ENCODE data around the gene SNAPC4.

Gene SNAPC4

DNA sequence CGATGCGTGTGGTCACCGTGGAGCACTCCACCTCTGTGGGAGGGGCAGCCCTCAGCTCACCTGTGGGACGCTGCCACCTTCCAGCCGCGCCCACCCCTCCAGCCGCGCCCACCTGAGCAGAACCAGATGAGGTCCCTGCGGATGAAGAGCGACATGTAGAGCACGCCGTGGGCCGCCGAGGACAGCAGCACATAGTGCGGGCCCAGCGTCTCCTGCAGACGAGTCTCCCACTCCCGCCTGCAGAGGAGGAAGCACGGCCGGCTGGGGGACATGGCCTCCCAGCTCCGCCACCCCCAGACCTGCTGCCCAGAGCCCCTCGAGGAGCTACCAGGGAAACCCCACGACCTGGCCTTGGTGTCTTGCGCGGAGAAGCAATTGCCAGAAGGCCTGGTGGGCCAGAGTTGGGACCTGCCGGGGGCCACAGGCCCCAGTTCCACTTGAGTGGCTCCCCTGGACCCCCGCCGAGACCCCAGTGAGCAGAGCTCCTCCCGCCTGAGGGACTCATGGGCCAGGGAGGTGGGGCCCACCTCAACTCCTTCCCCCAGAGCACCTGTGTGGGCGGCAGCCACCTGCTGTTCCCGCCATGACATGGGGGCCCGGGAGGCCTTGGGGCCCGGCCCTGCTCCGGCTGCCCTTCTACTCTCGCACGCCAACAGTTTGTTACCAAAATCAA lies 33.2 kb upstream of the SNAPC4 start:
- DNase-seq (ENCODE audit: extremely low read depth, low read depth): no peak
- no peak overlapping the region for H3K4me3 ChIP-seq (replicated peaks; ENCODE audit: low read depth, low read length)
- TF ChIP-seq, protein P1, sequence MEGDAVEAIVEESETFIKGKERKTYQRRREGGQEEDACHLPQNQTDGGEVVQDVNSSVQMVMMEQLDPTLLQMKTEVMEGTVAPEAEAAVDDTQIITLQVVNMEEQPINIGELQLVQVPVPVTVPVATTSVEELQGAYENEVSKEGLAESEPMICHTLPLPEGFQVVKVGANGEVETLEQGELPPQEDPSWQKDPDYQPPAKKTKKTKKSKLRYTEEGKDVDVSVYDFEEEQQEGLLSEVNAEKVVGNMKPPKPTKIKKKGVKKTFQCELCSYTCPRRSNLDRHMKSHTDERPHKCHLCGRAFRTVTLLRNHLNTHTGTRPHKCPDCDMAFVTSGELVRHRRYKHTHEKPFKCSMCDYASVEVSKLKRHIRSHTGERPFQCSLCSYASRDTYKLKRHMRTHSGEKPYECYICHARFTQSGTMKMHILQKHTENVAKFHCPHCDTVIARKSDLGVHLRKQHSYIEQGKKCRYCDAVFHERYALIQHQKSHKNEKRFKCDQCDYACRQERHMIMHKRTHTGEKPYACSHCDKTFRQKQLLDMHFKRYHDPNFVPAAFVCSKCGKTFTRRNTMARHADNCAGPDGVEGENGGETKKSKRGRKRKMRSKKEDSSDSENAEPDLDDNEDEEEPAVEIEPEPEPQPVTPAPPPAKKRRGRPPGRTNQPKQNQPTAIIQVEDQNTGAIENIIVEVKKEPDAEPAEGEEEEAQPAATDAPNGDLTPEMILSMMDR (IDR thresholded peaks at IDR 0.05; ENCODE audit: low read depth, low read length, missing control alignments): no peak

DNA sequence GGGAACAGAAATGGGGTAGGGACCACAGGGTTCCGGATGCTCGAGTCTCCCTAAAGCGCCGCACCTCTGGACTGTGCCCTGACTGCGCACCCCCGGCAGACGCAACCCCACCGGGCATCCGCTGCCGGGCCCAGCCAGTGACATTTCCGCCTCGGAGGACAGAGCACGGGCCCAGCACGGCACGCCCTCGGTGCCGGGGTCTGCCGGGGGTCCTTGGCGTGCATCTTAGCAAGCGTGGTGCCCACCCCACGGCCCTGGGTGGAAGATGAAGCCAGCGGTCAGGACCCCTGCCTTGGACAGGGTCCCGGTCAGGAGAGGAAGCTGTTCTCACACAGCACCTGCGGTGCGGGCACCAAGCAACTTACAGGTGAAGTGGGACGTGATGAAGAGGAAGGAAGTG lies 32.6 kb upstream of the SNAPC4 start:
- TF ChIP-seq, protein P1 (IDR thresholded peaks at IDR 0.05; ENCODE audit: low read depth, low read length, missing control alignments): no peak
- DNase-seq (ENCODE audit: extremely low read depth, low read depth): no peak
- no peak overlapping the region for H3K4me3 ChIP-seq (replicated peaks; ENCODE audit: low read depth, low read length)

DNA sequence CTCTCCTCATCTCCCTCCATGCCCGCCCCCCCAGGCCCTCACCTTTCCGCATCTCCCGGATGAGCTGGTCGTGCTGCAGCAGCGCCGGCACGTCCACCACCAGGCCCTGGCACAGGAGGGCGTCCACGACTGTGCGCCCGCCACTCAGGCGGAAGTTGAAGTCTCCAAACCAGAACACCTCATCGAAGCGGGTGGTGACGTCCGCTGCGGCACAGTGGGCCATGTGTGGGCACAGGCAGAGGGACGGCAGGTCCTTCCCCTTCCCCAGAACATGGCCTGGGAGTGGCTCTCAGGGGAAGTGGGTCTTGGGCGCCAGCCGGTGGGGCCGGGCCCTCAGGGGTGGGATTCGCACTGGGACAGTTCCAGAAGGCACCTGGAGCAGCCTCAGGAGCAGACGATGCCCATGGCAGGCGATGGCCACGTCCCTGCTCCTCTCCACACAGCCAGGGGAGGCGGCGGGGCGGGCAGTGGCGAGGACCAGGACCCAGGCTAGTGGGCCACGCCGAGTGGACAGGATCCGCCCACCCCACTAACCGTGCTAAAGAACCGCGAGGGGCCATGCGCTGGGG lies 31.9 kb upstream of the SNAPC4 start:
- TF ChIP-seq, protein P1 (IDR thresholded peaks at IDR 0.05; ENCODE audit: low read depth, low read length, missing control alignments): no peak
- H3K4me3 ChIP-seq (replicated peaks; ENCODE audit: low read depth, low read length): no peak overlapping the region
- DNase-seq (ENCODE audit: extremely low read depth, low read depth): no peak

DNA sequence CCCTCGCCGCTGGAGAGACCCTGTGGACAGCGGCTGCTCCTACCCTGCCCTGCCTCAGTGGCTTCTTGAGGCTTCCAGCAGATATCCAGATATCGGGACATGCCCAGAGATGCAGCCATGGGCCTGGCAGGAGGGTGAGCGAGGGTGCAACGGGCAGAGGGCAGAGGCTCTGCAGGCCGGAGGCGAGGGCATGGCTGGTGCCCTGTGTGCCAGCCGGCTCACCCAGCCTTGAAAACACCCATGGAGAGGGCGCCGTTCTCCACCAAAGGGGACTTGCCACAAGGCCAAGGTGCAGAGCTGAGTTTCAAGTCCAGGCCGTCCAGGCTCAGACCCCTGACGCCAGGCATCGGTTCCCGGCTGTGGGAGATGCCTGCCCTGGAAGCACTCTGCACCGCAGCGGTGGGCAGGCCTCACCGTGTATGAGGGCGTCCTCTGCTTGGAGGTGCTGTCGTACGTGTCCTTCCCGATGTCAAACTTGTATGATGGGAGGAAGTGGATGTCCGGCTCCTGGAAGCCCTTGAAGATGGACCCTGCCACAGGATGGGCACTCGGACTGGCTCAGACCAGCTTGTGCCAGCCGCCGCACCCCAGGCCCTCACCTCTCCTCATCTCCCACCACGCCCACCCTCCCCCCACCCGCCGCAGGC lies 30.7 kb upstream of the SNAPC4 start:
- DNase-seq (ENCODE audit: extremely low read depth, low read depth): no peak
- TF ChIP-seq, protein P1 (IDR thresholded peaks at IDR 0.05; ENCODE audit: low read depth, low read length, missing control alignments): no peak
- H3K4me3 ChIP-seq (replicated peaks; ENCODE audit: low read depth, low read length): no peak overlapping the region

DNA sequence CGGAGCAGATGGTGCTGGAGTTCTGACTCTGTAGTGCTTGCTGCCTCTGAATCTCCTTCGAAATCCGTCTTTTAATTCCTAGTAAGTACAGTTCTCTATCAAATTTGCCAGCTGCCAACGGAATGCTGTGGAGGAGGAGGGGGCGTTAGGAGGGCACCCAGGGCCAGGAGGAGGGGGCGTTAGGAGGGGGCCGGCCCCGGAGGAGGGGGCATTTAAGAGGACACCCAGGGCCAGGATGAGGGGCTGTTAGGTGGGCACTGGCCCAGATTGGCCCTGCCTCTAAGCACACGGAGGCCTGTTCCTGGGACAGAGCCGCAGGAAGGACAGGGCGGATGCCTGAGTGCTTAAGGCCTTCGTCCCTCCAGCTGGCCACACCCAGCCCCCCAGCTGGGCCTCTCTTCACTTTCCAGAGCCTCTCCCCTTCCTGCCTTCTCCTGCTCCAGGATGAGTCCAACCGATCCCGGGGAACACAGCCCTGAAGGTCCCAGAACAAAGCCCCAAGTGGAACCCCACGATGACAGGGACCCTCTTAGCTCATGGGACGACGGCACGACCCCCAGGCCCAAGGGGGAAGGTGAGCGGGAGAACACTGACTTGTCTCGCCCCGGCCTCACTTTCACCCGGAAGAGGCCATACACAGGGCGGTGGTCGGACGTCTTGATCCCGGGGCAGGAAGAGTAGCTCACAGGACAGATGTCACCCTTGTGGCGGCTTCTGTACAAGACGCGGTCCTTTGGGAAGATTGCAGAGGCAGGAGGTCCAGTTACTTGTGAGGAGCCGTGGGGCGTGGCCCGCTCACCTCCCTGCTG lies 29.9 kb upstream of the SNAPC4 start:
- TF ChIP-seq, protein P1 (IDR thresholded peaks at IDR 0.05; ENCODE audit: low read depth, low read length, missing control alignments): no peak
- DNase-seq (ENCODE audit: extremely low read depth, low read depth): no peak

DNA sequence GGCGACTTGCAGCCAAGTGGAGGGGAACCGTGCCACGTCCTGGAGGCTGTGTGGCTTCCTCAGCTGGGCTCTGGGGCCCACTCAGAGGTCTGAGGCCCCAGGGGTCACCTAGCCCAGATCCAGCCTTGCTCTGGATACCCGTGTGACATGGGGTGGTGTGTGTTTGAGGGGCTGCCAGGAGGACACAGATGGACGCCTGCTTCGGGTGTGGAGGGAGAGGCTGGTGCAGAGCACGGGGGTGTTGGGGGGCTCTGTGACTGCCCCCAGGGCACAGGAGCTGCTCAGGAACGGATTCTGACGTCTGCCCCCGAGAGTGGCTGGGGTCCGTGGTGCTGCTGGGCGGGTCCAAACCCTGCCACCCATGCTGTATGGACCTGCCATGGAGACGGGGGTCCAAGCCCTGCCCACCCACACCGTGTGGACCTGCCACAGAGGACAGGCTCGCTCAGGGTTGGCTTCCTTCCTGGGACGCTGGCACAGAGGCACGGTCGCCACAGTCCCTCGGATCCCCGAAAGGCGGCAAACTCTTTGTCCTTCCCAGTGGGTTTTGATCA lies 29.2 kb upstream of the SNAPC4 start:
- TF ChIP-seq, protein P1 (IDR thresholded peaks at IDR 0.05; ENCODE audit: low read depth, low read length, missing control alignments): no peak
- DNase-seq (ENCODE audit: extremely low read depth, low read depth): no peak

More for the DNA sequence above, 29.9 kb upstream of the SNAPC4 start:
- H3K4me3 ChIP-seq (replicated peaks; ENCODE audit: low read depth, low read length): no peak overlapping the region

More for the DNA sequence above, 29.2 kb upstream of the SNAPC4 start:
- H3K4me3 ChIP-seq (replicated peaks; ENCODE audit: low read depth, low read length): no peak overlapping the region

All from HFF-Myc (cell line).